Prostate gland (tissue), 2 donors: ENCODE data around the gene HOXA4. TPM values are rescaled to one million over a fixed set of nuclear protein-coding genes. Genes with fewer than 3 reads are reported as not detected.

ENCODE experiments used
- DNase-seq: peaks from one replicate; pipeline ENCODE4 v3.0.0-alpha.2; 2019; ENCODE audit warnings: low spot score
- H3K27ac ChIP-seq, 2 donors: fragments of 200-600 bp; sonication (generic); 2 replicates each; pipeline ENCODE4 v1.5.1; 2017 to 2019
- H3K27me3 ChIP-seq: fragments of 200-600 bp; sonication (generic); replicated peaks from 2 replicates; pipeline ENCODE4 v1.5.1; 2019; ENCODE audit not compliant: insufficient read depth
- H3K36me3 ChIP-seq, 2 donors: fragments of 200-600 bp; sonication (generic); 1 replicate in 1 of 2; 2 replicates in 1 of 2; pipeline versions ENCODE4 v1.5.1 to v1.8.1; 2017 to 2019
- H3K4me1 ChIP-seq: fragments of 200-600 bp; sonication (generic); replicated peaks from 2 replicates; pipeline ENCODE4 v1.5.1; 2019
- H3K4me3 ChIP-seq, 2 donors: fragments of 200-600 bp; sonication (generic); 2 replicates each; pipeline ENCODE4 v1.5.1; 2017 to 2019
- H3K9me3 ChIP-seq: fragments of 200-600 bp; sonication (generic); 2 replicates; pipeline ENCODE4 v1.5.1; 2017
- POLR2A ChIP-seq: fragments of 450-650 bp; IDR thresholded peaks from one replicate; pipeline ENCODE4 v1.6.1; 2016; ENCODE audit warnings: antibody characterized with exemption, mild to moderate bottlenecking
- POLR2AphosphoS5 ChIP-seq: sonication (generic); formaldehyde crosslinking; IDR thresholded peaks from one replicate; pipeline ENCODE4 v1.6.1; 2017; ENCODE audit warnings: antibody characterized with exemption
- WGBS: methylation state at CpG from one replicate; pipeline ENCODE4 v1.1.5; 2018; 5-methylcytosine and 5-hydroxymethylcytosine counted together
- intact Hi-C: fragments of 100-400 bp; cut with DNase I; formaldehyde crosslinking; loops from one replicate; pipeline ENCODE4 v1.14.2; 2022
- total RNA-seq, 2 donors: library from RNA; depleted of rRNA; stranded (reverse); fragments of >200 nt; gene quantifications; one replicate each; pipeline ENCODE4 v1.1.0, GENCODE V29; 2016
- TF ChIP-seq, protein P1 (sequence below), 4 experiments: fragments of 200-600 bp in 2 of 4; fragments of 450-650 bp in 2 of 4; sonication (generic) in 2 of 4; IDR thresholded peaks; 1 replicate in 3 of 4; 2 replicates in 1 of 4; pipeline ENCODE4 v1.5.1; 2016 to 2019; ENCODE audit warnings: antibody characterized with exemption in 4 of 4, mild to moderate bottlenecking in 2 of 4, moderate library complexity in 2 of 4

Gene HOXA4
- total RNA-seq, 2 donors from 2014 or later = 1.4 to 1.8 TPM

DNA sequence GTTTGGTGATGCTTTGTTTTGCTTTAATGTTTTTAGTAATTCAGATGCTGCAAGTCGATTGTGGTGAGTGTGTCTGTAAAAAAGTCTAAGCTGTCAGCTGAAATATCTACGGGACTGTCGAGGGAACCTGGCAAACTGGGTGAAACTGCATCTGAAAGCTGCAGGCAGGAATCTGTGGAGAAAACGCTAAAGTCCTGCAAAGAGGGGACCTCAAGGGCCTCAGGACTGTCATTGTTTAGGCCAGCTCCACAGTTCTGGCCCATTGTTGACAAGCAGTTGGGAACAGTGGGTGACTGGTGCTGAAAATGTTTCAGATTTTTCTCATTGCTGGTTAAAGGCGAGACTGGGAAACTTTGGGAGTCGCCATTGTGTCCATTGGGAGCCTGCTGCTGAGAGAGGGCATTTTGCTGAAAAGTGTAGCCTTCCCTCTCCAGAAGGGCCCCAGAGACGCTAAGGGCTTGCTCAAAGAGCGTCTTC lies 29.8 kb downstream of the HOXA4 start:
- peaks cover 5% of the 10 kb centered on the region for H3K4me1 ChIP-seq
- no peak overlapping the region for H3K4me3 ChIP-seq
- intact Hi-C loops = no loop called here
- H3K27me3 ChIP-seq = no peaks in the 10 kb centered on the region
- no peaks in the 10 kb centered on the region for H3K9me3 ChIP-seq
- WGBS = 84% methylated on average over 8 of the region's 8 CpGs
- DNase-seq = no peak
- H3K36me3 ChIP-seq = no peaks in the 10 kb centered on the region
- TF ChIP-seq, protein P1, sequence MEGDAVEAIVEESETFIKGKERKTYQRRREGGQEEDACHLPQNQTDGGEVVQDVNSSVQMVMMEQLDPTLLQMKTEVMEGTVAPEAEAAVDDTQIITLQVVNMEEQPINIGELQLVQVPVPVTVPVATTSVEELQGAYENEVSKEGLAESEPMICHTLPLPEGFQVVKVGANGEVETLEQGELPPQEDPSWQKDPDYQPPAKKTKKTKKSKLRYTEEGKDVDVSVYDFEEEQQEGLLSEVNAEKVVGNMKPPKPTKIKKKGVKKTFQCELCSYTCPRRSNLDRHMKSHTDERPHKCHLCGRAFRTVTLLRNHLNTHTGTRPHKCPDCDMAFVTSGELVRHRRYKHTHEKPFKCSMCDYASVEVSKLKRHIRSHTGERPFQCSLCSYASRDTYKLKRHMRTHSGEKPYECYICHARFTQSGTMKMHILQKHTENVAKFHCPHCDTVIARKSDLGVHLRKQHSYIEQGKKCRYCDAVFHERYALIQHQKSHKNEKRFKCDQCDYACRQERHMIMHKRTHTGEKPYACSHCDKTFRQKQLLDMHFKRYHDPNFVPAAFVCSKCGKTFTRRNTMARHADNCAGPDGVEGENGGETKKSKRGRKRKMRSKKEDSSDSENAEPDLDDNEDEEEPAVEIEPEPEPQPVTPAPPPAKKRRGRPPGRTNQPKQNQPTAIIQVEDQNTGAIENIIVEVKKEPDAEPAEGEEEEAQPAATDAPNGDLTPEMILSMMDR (IDR thresholded peaks at IDR 0.05) = no peak
- TF ChIP-seq POLR2AphosphoS5 (no peak), POLR2A (no peak)
- H3K27ac ChIP-seq = no peak overlapping the region

DNA sequence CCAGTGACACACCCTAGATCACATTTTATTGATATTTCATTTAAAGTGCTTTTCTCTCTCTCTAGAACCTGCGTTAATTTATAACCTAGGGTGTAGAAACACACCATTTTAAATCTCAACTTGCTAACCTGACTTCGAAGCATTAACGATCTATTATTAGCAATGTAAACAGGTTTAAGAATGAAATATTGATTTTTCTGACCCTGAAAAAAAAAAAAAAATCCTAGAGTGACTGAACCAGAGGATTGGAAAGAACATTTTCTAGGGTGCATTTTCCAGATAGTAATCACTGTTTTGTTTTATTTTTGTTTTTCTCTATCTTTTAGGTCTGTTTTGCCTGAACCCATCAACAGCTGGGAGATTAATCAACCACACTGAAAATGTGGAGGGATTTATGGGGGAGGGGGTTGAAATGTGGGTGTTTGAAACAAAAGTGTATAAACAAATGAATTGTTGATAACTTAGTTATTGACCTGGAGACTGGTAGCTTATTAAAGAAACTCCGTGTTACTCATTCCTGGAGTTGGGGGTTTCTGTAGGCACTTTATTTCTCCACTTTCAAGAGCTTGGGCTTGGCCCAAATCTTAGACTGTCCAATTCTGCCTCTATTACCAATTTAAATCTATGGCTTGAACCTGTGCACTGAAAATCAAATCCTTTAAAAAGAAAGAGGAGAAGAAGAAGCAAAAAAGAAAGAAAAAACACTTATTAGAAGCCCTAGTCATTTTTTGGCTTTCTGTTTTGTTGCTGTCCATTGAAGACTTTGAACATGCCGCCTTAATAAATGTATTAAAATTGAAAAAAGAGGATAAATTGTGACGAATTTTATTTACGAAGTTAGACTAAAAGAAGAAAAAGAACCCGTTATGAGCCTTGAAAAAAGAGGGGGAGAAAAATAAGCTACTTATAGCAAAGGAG lies 30.8 kb downstream of the HOXA4 start:
- H3K9me3 ChIP-seq = no peaks in the 10 kb centered on the region
- TF ChIP-seq POLR2AphosphoS5 = no peak
- TF ChIP-seq POLR2A = no peak
- TF ChIP-seq, protein P1 (IDR thresholded peaks at IDR 0.05) = no peak
- WGBS = 78% methylated on average over 8 of the region's 8 CpGs
- no peaks in the 10 kb centered on the region for H3K27me3 ChIP-seq
- intact Hi-C loops = loop anchor here (10.0 kb wide), 1 partner anchor 235 kb away; the partner anchor contains the start of gene SKAP2
- DNase-seq = no peak
- peak overlapping the region; percentile 70 to 75 for H3K27ac ChIP-seq
- H3K4me1 ChIP-seq = peaks cover 5% of the 10 kb centered on the region
- no peaks in the 10 kb centered on the region for H3K36me3 ChIP-seq
- H3K4me3 ChIP-seq = peak overlapping the region in 1 of 2 donors; percentile 22

DNA sequence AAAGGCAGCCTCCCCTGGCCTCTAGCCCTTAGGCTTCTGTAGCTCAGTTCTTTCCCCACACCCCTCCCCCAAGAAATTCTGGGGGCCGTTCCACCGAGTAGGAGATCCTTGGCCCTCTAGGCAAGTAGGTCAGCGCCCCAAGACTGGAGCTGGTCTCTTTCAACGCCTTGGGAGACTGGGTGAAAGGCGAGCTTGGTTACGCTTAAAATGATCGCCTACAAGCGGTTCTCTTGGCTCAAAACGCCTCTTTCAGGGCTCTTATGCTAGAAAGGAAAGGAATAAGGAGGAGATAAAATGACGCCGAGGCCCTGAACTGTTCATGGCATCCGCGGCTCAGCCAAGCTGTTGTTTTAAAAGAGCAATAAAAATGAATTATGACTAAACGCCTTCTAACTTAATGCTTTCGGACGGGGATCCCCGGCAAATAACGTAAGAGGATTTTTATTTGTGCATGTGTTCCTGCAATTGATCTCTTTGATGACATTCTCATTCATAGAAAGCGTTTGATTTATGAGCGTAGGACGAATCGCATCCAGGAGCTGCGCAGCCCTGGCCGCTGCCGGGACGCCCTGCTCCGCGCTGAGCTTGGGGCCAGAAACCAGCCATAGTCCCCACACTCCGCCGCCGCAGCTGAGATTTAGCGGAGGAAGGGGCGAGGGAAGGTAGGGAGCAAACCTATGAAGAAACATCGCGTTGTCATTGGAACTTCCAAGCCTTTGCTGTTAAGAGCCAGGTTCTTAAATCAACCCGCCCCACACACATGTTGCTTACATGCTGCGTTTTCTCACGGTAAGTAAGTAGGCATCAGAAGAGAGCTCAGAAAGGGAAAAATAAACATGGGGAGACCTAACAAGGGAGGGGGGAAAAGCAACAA lies 31.7 kb downstream of the HOXA4 start:
- 8% methylated on average over 38 of the region's 38 CpGs for WGBS
- intact Hi-C loops = loop anchor here (10.0 kb wide), 1 partner anchor 234 kb away; the partner anchor contains the start of gene SKAP2
- no peaks in the 10 kb centered on the region for H3K27me3 ChIP-seq
- H3K27ac ChIP-seq = peak overlapping the region; percentile 70 to 75
- no peaks in the 10 kb centered on the region for H3K9me3 ChIP-seq
- H3K4me3 ChIP-seq = peak overlapping the region; percentile 22 to 23
- TF ChIP-seq POLR2A = peak; percentile 14
- peak; percentile 77 for TF ChIP-seq POLR2AphosphoS5
- TF ChIP-seq, protein P1 (IDR thresholded peaks at IDR 0.05) = no peak
- H3K36me3 ChIP-seq = no peaks in the 10 kb centered on the region
- DNase-seq = no peak
- peaks cover 5% of the 10 kb centered on the region for H3K4me1 ChIP-seq

DNA sequence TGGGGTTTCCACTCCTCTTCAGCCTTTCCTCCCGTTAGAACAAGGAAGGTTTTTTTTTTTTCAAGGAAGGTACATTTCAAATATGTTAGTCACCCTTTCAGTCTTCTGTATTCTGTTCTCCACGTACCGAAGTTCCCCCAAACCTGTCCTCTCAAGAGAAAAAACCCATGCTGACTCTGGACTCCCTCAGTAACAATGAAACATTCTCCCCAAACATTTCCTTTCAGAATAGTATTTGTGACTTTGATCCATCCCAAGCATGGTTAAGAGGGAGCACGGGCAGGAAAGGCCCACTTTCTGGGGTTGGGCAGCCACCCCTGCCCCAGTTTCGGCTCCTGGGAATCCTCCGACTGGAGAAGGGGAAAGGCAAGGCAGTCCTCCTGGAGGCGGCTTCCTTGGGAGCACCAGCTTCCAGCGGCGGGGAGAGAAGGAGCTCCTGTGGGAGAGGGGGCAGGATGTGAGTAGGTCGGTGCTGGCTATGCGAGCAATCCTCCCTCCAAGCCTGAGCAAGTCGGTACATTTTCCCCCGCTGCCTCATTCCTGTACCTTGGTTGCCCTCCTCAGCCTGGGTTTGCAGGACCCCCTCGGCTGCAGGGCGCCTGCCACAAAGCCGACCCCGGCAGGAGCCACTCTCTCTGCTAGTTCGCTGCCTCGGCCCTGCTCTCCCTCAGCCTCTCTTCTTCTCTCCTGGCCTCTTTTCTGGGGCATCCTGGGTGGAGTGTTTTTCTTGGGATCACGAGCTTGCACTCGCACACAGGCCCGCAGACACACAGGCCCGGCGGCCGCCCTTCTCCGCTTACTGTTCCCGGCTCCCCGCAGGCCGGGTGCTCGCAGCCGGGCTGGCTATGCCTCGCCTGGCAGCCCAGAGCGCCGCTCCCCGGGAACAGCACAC lies 32.6 kb downstream of the HOXA4 start:
- peak overlapping the region; percentile 70 to 75 for H3K27ac ChIP-seq
- H3K4me3 ChIP-seq = peak overlapping the region; percentile 22 to 23
- DNase-seq = no peak
- 25% methylated on average over 35 of the region's 35 CpGs for WGBS
- TF ChIP-seq POLR2AphosphoS5 (no peak), POLR2A (no peak)
- TF ChIP-seq, protein P1 (IDR thresholded peaks at IDR 0.05) = no peak
- intact Hi-C loops = loop anchor here (2.0 to 10.0 kb wide), 2 partner anchors 15 to 233 kb away; partner anchors contain the start of gene SKAP2
- no peaks in the 10 kb centered on the region for H3K27me3 ChIP-seq
- H3K36me3 ChIP-seq = no peaks in the 10 kb centered on the region
- peaks cover 5% of the 10 kb centered on the region for H3K4me1 ChIP-seq
- no peaks in the 10 kb centered on the region for H3K9me3 ChIP-seq
